ENCODE data around the gene FANK1. TPM values are rescaled to one million over a fixed set of nuclear protein-coding genes. Genes with fewer than 3 reads are reported as not detected.
"Not testable (repeated sequence)": the region's sequence is repeated elsewhere in the genome, so short reads cannot be mapped to it uniquely, and the experiment has no call there.

FANK1 gene
- total RNA-seq, 1 donor from 2014 or later: 12.5 TPM

DNA sequence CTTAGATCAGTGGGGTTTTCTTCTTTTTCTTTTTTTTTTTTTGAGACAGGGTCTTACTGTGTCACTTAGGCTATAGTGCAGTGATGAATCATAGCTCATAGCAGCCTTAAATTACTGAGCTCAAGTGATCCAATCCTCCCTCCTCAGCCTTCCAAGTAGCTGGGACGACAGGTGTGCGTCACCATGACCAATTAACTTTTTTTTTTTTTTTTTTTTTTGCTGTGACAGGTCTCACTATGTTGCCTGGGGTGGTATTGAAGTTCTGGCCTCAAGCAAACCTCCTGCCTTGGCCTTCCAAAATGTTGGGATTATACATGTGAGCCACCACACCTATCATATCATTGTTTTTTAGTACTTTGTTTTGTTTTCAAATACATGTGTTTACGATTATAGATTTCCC lies 13.1 kb downstream of the FANK1 start:
- not testable (repeated sequence) for H3K4me1 ChIP-seq; H3K27me3 ChIP-seq; H3K79me2 ChIP-seq (ENCODE audit: low read depth); H3K36me3 ChIP-seq; H3K27ac ChIP-seq; H4K20me1 ChIP-seq (ENCODE audit: low read depth); H3K9me3 Mint-ChIP-seq; H3K4me1 Mint-ChIP-seq; H3K4me2 ChIP-seq; H3K9ac ChIP-seq; H3F3A ChIP-seq (ENCODE audit: low read depth); H3K4me3 ChIP-seq; H3K36me3 Mint-ChIP-seq; H3K9me3 ChIP-seq (ENCODE audit: low read depth); H2AFZ ChIP-seq (replicated peaks); H3K27me3 Mint-ChIP-seq (ENCODE audit: insufficient read depth, low read depth); DNase-seq (ENCODE audit: low spot score); H3K27ac Mint-ChIP-seq; H3K4me3 Mint-ChIP-seq

DNA sequence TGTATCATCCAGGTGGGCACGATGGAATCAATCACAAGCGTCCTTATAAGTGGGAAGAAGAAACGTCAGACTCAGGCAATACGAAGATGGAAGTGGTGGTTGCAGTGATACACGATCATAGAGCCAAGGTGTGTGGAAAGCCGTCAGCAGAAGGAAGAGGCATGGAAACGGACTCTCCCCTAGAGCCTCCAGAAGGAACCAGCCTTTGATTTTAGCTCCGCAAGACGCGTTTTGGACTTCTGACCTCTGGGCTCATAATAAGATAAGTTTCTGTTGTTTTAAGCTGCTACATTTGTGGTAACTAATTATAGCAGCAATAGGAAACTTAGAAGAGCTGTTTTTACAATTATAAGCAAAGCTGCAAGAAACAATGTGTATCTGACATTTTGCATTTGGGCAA lies 14.8 kb downstream of the FANK1 start:
- H2AFZ ChIP-seq (replicated peaks): no peak overlapping the region
- H3K27me3 ChIP-seq: no peaks in the 10 kb centered on the region
- no peak overlapping the region for H3K27ac ChIP-seq
- Mint-ChIP-seq H3K27me3 (ENCODE audit: insufficient read depth, low read depth) (peaks cover 4% of the 10 kb centered on the region), H3K4me3 (no peak overlapping the region), H3K36me3 (peaks cover 4% of the 10 kb centered on the region), H3K9me3 (peaks cover 2% of the 10 kb centered on the region), H3K27ac (no peak overlapping the region), H3K4me1 (no peaks in the 10 kb centered on the region)
- no peaks in the 10 kb centered on the region for H3K79me2 ChIP-seq (ENCODE audit: low read depth)
- H3K36me3 ChIP-seq: no peaks in the 10 kb centered on the region
- TF ChIP-seq, protein P1, sequence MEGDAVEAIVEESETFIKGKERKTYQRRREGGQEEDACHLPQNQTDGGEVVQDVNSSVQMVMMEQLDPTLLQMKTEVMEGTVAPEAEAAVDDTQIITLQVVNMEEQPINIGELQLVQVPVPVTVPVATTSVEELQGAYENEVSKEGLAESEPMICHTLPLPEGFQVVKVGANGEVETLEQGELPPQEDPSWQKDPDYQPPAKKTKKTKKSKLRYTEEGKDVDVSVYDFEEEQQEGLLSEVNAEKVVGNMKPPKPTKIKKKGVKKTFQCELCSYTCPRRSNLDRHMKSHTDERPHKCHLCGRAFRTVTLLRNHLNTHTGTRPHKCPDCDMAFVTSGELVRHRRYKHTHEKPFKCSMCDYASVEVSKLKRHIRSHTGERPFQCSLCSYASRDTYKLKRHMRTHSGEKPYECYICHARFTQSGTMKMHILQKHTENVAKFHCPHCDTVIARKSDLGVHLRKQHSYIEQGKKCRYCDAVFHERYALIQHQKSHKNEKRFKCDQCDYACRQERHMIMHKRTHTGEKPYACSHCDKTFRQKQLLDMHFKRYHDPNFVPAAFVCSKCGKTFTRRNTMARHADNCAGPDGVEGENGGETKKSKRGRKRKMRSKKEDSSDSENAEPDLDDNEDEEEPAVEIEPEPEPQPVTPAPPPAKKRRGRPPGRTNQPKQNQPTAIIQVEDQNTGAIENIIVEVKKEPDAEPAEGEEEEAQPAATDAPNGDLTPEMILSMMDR (IDR thresholded peaks at IDR 0.05): no peak
- TF ChIP-seq EZH2phosphoT487 (IDR thresholded peaks at IDR 0.05) (no peak), EZH2 (IDR thresholded peaks at IDR 0.05) (no peak)
- no peaks in the 10 kb centered on the region for H3K4me1 ChIP-seq
- H3K9ac ChIP-seq: no peak overlapping the region
- no peak overlapping the region for H3K4me2 ChIP-seq
- no peak overlapping the region for H3K4me3 ChIP-seq
- peaks cover 4% of the 10 kb centered on the region for H3K9me3 ChIP-seq (ENCODE audit: low read depth)
- H4K20me1 ChIP-seq (ENCODE audit: low read depth): no peaks in the 10 kb centered on the region
- H3F3A ChIP-seq (ENCODE audit: low read depth): no peaks in the 10 kb centered on the region
- DNase-seq (ENCODE audit: low spot score): no peak

DNA sequence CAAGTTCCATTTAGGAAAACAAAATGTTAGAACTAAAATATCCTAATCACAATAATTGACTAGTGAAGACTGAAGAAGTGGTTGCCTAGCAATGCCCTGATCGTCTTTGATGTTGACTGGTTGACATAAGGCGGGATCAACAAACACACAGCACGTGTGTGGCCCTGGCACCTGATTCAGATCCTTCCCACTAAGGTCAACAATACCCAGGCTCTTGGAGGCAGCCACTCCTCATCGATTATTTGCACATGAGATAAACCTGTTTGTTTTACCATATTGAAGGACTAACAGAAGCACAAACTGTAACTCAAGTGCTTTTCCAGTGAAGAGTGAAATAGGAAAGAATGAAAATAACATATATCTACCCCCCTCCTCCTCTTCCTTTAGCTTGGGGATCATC lies 15.6 kb downstream of the FANK1 start:
- Histone ChIP-seq H3F3A (ENCODE audit: low read depth) (no peaks in the 10 kb centered on the region), H3K9me3 (ENCODE audit: low read depth) (peaks cover 4% of the 10 kb centered on the region), H3K4me2 (no peak overlapping the region), H2AFZ (replicated peaks) (no peak overlapping the region), H3K27me3 (no peaks in the 10 kb centered on the region), H3K4me3 (no peak overlapping the region), H3K9ac (no peak overlapping the region), H4K20me1 (ENCODE audit: low read depth) (no peaks in the 10 kb centered on the region), H3K36me3 (no peaks in the 10 kb centered on the region), H3K4me1 (no peaks in the 10 kb centered on the region), H3K79me2 (ENCODE audit: low read depth) (no peaks in the 10 kb centered on the region), H3K27ac (no peak overlapping the region)
- TF ChIP-seq, protein P1 (IDR thresholded peaks at IDR 0.05): no peak
- TF ChIP-seq EZH2 (IDR thresholded peaks at IDR 0.05) (no peak), EZH2phosphoT487 (IDR thresholded peaks at IDR 0.05) (no peak)
- no peak overlapping the region for H3K4me3 Mint-ChIP-seq
- H3K36me3 Mint-ChIP-seq: peaks cover 2% of the 10 kb centered on the region
- no peaks in the 10 kb centered on the region for H3K4me1 Mint-ChIP-seq
- H3K27ac Mint-ChIP-seq: no peak overlapping the region
- peaks cover 4% of the 10 kb centered on the region for H3K27me3 Mint-ChIP-seq (ENCODE audit: insufficient read depth, low read depth)
- H3K9me3 Mint-ChIP-seq: peaks cover 2% of the 10 kb centered on the region
- DNase-seq (ENCODE audit: low spot score): no peak

DNA sequence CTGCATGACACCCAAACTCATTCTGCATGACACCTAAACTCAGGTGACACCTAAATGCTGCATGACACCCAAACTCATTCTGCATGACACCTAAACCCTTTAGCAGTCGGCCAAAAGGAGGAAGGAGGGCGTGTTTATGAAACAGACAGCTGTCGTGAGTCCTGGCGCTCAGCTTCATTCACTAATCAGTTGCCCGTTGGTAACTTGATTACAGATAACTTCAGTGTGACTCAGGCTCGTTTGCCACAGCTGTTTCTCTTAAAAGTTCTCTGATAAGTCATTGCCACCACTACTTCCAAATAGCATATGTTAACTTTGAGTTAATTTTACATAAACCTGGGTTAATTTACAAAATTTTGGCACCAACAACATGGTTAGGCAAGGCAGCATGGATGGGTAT lies 16.9 kb downstream of the FANK1 start:
- H4K20me1 ChIP-seq (ENCODE audit: low read depth); H3K4me1 ChIP-seq; DNase-seq (ENCODE audit: low spot score); H3K27ac ChIP-seq; H3K9me3 Mint-ChIP-seq; H3K9me3 ChIP-seq (ENCODE audit: low read depth); H3K9ac ChIP-seq; H3K27me3 ChIP-seq; H3K4me1 Mint-ChIP-seq; H3F3A ChIP-seq (ENCODE audit: low read depth); H3K4me3 ChIP-seq; H3K4me2 ChIP-seq; H3K27ac Mint-ChIP-seq; H3K27me3 Mint-ChIP-seq (ENCODE audit: insufficient read depth, low read depth); H3K36me3 ChIP-seq; H2AFZ ChIP-seq (replicated peaks); H3K4me3 Mint-ChIP-seq; H3K36me3 Mint-ChIP-seq; H3K79me2 ChIP-seq (ENCODE audit: low read depth): not testable (repeated sequence)

Measured in neural progenitor cell (in vitro differentiated cells).